Mucosa of descending colon (tissue), 3 donors: ENCODE data around the gene CACFD1. TPM values are rescaled to one million over a fixed set of nuclear protein-coding genes. Genes with fewer than 3 reads are reported as not detected.

Source experiments
- ATAC-seq: fragments of 200-7000 bp; cut with Tn5 transposase; one replicate; pipeline ENCODE4 v1.9.1; 2020; ENCODE audit warnings: mild to moderate bottlenecking, moderate library complexity
- DNase-seq, 3 donors: peaks; one replicate each; pipeline ENCODE4 v3.0.0-alpha.2; 2020
- H3K36me3 ChIP-seq: fragments of 200-600 bp; one replicate; pipeline ENCODE4 v1.8.0; 2021; ENCODE audit warnings: low read depth, mild to moderate bottlenecking
- H3K4me1 ChIP-seq: fragments of 200-600 bp; one replicate; pipeline ENCODE4 v1.8.0; 2021; ENCODE audit warnings: low read depth, mild to moderate bottlenecking
- H3K4me3 ChIP-seq: fragments of 200-600 bp; one replicate; pipeline ENCODE4 v1.8.0; 2021; ENCODE audit warnings: mild to moderate bottlenecking
- H3K9me3 ChIP-seq: fragments of 200-600 bp; one replicate; pipeline ENCODE4 v1.8.0; 2021; ENCODE audit warnings: mild to moderate bottlenecking
- intact Hi-C, 2 donors: fragments of 100-400 bp; cut with DNase I in 1 of 2; cut with micrococcal nuclease in 1 of 2; formaldehyde crosslinking; loops; one replicate each; pipeline versions ENCODE4 v1.11.0 to v1.11.1; 2022; cut with DNase I, micrococcal nuclease
- total RNA-seq, 3 donors: library from RNA; stranded (reverse); fragmentation: NEBNext Ultra II Directional in 2 of 3; extraction: Animal tissue kit (Norgen Biotek cat#: 25700) in 2 of 3; gene quantifications; one replicate each; pipeline versions ENCODE4 v1.2.1 to v1.2.4, GENCODE V29; 2021 to 2023
- TF ChIP-seq, protein P1 (sequence below): fragments of 200-600 bp; IDR thresholded peaks from one replicate; pipeline ENCODE4 v1.8.0; 2022; ENCODE audit warnings: antibody characterized with exemption, mild to moderate bottlenecking
- donor health status: DM: no; HTN: no; CAD: no; lungs with moderate emphysema.
- donor health status: DM: no; HTN: no; CAD: no.
- donor health status: DM: no; HTN: yes; CAD: no.

CACFD1 gene
- total RNA-seq, 3 donors from 2014 or later: 42.7 to 84.2 (median 54.1) TPM

GRCh38 chr9:133476941-133477340 is 17.2 kb downstream of the CACFD1 start:
- TF ChIP-seq, protein P1, sequence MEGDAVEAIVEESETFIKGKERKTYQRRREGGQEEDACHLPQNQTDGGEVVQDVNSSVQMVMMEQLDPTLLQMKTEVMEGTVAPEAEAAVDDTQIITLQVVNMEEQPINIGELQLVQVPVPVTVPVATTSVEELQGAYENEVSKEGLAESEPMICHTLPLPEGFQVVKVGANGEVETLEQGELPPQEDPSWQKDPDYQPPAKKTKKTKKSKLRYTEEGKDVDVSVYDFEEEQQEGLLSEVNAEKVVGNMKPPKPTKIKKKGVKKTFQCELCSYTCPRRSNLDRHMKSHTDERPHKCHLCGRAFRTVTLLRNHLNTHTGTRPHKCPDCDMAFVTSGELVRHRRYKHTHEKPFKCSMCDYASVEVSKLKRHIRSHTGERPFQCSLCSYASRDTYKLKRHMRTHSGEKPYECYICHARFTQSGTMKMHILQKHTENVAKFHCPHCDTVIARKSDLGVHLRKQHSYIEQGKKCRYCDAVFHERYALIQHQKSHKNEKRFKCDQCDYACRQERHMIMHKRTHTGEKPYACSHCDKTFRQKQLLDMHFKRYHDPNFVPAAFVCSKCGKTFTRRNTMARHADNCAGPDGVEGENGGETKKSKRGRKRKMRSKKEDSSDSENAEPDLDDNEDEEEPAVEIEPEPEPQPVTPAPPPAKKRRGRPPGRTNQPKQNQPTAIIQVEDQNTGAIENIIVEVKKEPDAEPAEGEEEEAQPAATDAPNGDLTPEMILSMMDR: no peak
- Histone ChIP-seq H3K9me3 (no peaks in the 10 kb centered on the region), H3K4me1 (peaks cover 15% of the 10 kb centered on the region), H3K36me3 (no peaks in the 10 kb centered on the region), H3K4me3 (no peak overlapping the region)
- DNase-seq: peak in 2 of 3 donors; percentile 25 to 53
- ATAC-seq: no peak
- intact Hi-C loops: no loop called here

GRCh38 chr9:133477461-133477860 is 17.7 kb downstream of the CACFD1 start:
- TF ChIP-seq, protein P1: no peak
- Histone ChIP-seq H3K4me1 (peaks cover 15% of the 10 kb centered on the region), H3K4me3 (no peak overlapping the region), H3K36me3 (no peaks in the 10 kb centered on the region), H3K9me3 (no peaks in the 10 kb centered on the region)
- no peak for ATAC-seq
- peak in 1 of 3 donors; percentile 21 for DNase-seq
- intact Hi-C loops: no loop called here

GRCh38 chr9:133477992-133478850 is 18.4 kb downstream of the CACFD1 start:
- H3K36me3 ChIP-seq: no peaks in the 10 kb centered on the region
- DNase-seq (peak in 2 of 3 donors; percentile 41 to 71), ATAC-seq (peak; percentile 39)
- TF ChIP-seq, protein P1: no peak
- intact Hi-C loops: no loop called here
- no peaks in the 10 kb centered on the region for H3K9me3 ChIP-seq
- H3K4me3 ChIP-seq: no peak overlapping the region
- peaks cover 15% of the 10 kb centered on the region for H3K4me1 ChIP-seq

- DNase-seq (peak; percentile 85 to 90 (median 87)), ATAC-seq (peak; percentile 97)
- TF ChIP-seq, protein P1: no peak
- intact Hi-C loops: no loop called here
- no peaks in the 10 kb centered on the region for H3K9me3 ChIP-seq
- peaks cover 15% of the 10 kb centered on the region for H3K4me1 ChIP-seq
- H3K36me3 ChIP-seq: no peaks in the 10 kb centered on the region
- H3K4me3 ChIP-seq: no peak within 1 kb of the TSS
Observed at GRCh38 chr9:133478851-133479711, 19.3 kb downstream of the CACFD1 start, which contains the start of gene SLC2A6. SLC2A6 (minus strand) TSS chr9:133479099; CDS start chr9:133479059, 40 bp downstream.

DNA sequence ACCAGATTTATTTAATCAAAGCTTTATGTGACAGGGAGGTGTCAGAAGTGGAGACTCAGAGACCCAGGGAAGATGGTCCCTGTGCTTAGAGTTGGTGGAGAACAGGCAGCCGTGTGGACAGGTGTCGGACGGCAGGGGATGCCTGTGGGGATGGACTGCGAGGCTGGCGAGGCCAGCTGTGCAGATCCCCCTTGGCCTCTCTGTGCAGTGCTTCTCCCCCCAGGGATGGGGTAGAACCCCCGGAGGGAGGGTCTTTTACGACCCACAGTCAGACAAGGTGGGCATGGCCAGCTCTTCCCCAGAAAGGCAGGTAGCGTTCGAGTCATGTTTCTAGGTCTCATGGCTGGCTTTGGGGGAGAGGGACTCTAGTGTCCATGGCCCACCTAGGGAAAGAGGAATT is 23.8 kb downstream of the CACFD1 start:
- ATAC-seq: no peak
- DNase-seq: peak in 1 of 3 donors; percentile 15
- peaks cover 11% of the 10 kb centered on the region for H3K4me1 ChIP-seq
- H3K36me3 ChIP-seq: no peaks in the 10 kb centered on the region
- intact Hi-C loops: loop anchor here (10.0 kb wide), 1 partner anchor 299 kb away; no protein-coding TSS in a partner anchor
- TF ChIP-seq, protein P1: no peak
- no peaks in the 10 kb centered on the region for H3K9me3 ChIP-seq
- no peak overlapping the region for H3K4me3 ChIP-seq
